Measurements from ENCODE around the gene PCED1A. TPM values are rescaled to one million over a fixed set of nuclear protein-coding genes. Genes with fewer than 3 reads are reported as not detected.

PCED1A gene
- total and polyA plus RNA-seq, 9 of the 15 experiments (the other 6 are each of a cell fraction or from before 2014, with no cell fraction given): 1.5 to 11.5 (median 5.9) TPM

DNA sequence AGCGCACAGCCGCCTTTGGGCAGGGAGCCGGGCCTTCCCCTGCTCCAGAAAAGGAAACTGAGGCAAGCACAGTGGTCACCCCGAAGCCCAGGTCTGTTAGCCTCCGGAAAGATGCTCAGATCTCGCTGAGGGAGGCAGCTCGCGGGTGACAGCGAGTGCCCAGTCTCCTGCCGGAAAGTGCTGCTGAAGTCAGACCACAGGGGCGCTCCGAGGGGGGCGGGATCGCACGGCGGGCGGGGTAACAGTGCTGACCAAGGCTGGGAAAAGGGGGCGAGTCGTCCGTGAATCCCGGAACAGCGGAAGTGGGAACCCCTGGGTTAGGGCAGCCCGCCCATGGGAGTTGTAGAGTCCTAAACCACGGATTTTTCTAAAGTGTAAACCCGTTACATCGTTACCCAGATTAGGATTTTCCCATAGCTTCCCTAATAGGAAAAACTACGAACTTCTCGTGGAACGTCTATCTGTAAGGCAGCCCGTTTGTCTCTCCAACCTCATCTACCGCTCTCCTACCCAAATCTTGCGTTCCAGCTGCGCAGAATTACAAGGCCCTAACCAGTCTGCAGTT is 594 bp upstream of the PCED1A start (continued):
- TF ChIP-seq, protein P1, sequence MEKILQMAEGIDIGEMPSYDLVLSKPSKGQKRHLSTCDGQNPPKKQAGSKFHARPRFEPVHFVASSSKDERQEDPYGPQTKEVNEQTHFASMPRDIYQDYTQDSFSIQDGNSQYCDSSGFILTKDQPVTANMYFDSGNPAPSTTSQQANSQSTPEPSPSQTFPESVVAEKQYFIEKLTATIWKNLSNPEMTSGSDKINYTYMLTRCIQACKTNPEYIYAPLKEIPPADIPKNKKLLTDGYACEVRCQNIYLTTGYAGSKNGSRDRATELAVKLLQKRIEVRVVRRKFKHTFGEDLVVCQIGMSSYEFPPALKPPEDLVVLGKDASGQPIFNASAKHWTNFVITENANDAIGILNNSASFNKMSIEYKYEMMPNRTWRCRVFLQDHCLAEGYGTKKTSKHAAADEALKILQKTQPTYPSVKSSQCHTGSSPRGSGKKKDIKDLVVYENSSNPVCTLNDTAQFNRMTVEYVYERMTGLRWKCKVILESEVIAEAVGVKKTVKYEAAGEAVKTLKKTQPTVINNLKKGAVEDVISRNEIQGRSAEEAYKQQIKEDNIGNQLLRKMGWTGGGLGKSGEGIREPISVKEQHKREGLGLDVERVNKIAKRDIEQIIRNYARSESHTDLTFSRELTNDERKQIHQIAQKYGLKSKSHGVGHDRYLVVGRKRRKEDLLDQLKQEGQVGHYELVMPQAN (IDR thresholded peaks at IDR 0.05; ENCODE audit: borderline replicate concordance): 0 out of 2 replicates have a peak, but pooled peaks have one; percentile 28
- TF ChIP-seq ZNF239 (CRISPR knock-in tag; IDR thresholded peaks at IDR 0.05): no peak
- no peak for TF ChIP-seq RUNX1 (IDR thresholded peaks at IDR 0.05; ENCODE audit: low read depth)
- TF ChIP-seq SMAD2 (IDR thresholded peaks at IDR 0.05; ENCODE audit: low read depth, low read length): no peak
- TF ChIP-seq, protein P2, sequence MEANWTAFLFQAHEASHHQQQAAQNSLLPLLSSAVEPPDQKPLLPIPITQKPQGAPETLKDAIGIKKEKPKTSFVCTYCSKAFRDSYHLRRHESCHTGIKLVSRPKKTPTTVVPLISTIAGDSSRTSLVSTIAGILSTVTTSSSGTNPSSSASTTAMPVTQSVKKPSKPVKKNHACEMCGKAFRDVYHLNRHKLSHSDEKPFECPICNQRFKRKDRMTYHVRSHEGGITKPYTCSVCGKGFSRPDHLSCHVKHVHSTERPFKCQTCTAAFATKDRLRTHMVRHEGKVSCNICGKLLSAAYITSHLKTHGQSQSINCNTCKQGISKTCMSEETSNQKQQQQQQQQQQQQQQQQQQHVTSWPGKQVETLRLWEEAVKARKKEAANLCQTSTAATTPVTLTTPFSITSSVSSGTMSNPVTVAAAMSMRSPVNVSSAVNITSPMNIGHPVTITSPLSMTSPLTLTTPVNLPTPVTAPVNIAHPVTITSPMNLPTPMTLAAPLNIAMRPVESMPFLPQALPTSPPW (CRISPR knock-in tag; IDR thresholded peaks at IDR 0.05): 0 out of 2 replicates have a peak, but pooled peaks have one; percentile 42
- TF ChIP-seq ZNF143 (CRISPR knock-in tag; IDR thresholded peaks at IDR 0.05): no peak
- TF ChIP-seq NR2C2 (CRISPR knock-in tag; IDR thresholded peaks at IDR 0.05): no peak
- no peak; the same call in 1 of the 2 replicates for TF ChIP-seq NR2C2 (tag; IDR thresholded peaks at IDR 0.05)
- TF ChIP-seq, protein P3, sequence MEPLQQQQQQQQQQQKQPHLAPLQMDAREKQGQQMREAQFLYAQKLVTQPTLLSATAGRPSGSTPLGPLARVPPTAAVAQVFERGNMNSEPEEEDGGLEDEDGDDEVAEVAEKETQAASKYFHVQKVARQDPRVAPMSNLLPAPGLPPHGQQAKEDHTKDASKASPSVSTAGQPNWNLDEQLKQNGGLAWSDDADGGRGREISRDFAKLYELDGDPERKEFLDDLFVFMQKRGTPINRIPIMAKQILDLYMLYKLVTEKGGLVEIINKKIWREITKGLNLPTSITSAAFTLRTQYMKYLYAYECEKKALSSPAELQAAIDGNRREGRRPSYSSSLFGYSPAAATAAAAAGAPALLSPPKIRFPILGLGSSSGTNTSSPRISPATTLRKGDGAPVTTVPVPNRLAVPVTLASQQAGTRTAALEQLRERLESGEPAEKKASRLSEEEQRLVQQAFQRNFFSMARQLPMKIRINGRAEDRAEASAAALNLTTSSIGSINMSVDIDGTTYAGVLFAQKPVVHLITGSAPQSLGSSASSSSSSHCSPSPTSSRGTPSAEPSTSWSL (CRISPR knock-in tag; IDR thresholded peaks at IDR 0.05; ENCODE audit: borderline replicate concordance): no peak
- TF ChIP-seq CEBPB (tag; IDR thresholded peaks at IDR 0.05): no peak
- no peak for TF ChIP-seq MIER1 (IDR thresholded peaks at IDR 0.05; ENCODE audit: low read depth)
- TF ChIP-seq ZNF740 (CRISPR knock-in tag; IDR thresholded peaks at IDR 0.05): no peak
- no peak for TF ChIP-seq ZNF740 (tag; IDR thresholded peaks at IDR 0.05)
- TF ChIP-seq YBX1 (IDR thresholded peaks at IDR 0.05): no peak
- peak; percentile 44; the same call in 1 of the 2 replicates for TF ChIP-seq ARID4B (CRISPR knock-in tag; IDR thresholded peaks at IDR 0.05)
- TF ChIP-seq HNRNPUL1 (IDR thresholded peaks at IDR 0.05; ENCODE audit: low read length): no peak
- no peak for TF ChIP-seq HIVEP1 (CRISPR knock-in tag; IDR thresholded peaks at IDR 0.05)
